Endothelial cell of umbilical vein (primary cell): Measurements from ENCODE around the gene RNF6. TPM values are rescaled to one million over a fixed set of nuclear protein-coding genes. Genes with fewer than 3 reads are reported as not detected.

Source experiments
- BruUV-seq: library from RNA; stranded (reverse); fragments of 400-500 nt; replicated peaks from 2 replicates; lab custom pipeline; 2021; lab: Mats Ljungman, UMichigan
- CTCF ChIA-PET: fragments of 300-600, 350-600 bp; sonication (Branson Sonifier 250); formaldehyde crosslinking; loops from one replicate; lab custom pipeline; 2021; ENCODE audit warnings: antibody characterized with exemption, inconsistent platforms; lab: Charles Lee
- POLR2A ChIA-PET: fragments of 300-600, 350-600 bp; sonication (Branson Sonifier 250); formaldehyde crosslinking; loops from one replicate; lab custom pipeline; 2021; ENCODE audit warnings: antibody characterized with exemption, inconsistent platforms; lab: Charles Lee
- DNase-seq: peaks from one replicate; pipeline ENCODE4 v3.0.0-alpha.2; 2011; ENCODE audit warnings: low read depth, low spot score
- FAIRE-seq: peaks from 2 replicates; lab custom pipeline; 2011; peaks lifted over from hg19 to GRCh38; lab: Jason Lieb, UNC
- H2AFZ ChIP-seq: 2 replicates; pipeline ENCODE4 v1.6.0; 2012; ENCODE audit warnings: low read depth, low read length, control low read depth, inconsistent platforms
- H3K27ac ChIP-seq: 2 replicates; pipeline ENCODE4 v1.5.1; 2011; ENCODE audit warnings: low read depth, mild to moderate bottlenecking, control low read depth, low read length, moderate library complexity; ENCODE audit not compliant: insufficient read depth
- H3K27me3 ChIP-seq, 2 experiments: 2 replicates each; pipeline versions ENCODE4 v1.6.0 to v1.6.1; 2011; ENCODE audit warnings: low read length in 2 of 2, mixed read lengths in 1 of 2; ENCODE audit not compliant: control insufficient read depth in 2 of 2, insufficient read depth in 2 of 2
- H3K36me3 ChIP-seq, 2 experiments: 2 replicates in 1 of 2; 3 replicates in 1 of 2; pipeline ENCODE4 v1.5.1; 2011; ENCODE audit warnings: low read length in 2 of 2, mild to moderate bottlenecking in 1 of 2, moderate library complexity in 1 of 2; ENCODE audit not compliant: control insufficient read depth in 2 of 2, insufficient read depth in 2 of 2; ENCODE audit errors: extremely low read depth in 1 of 2
- H3K4me1 ChIP-seq: 3 replicates; pipeline ENCODE4 v1.5.1; 2011; ENCODE audit warnings: mild to moderate bottlenecking, low read length; ENCODE audit not compliant: control insufficient read depth, insufficient read depth; ENCODE audit errors: extremely low read depth
- H3K4me2 ChIP-seq: 2 replicates; pipeline ENCODE4 v1.6.1; 2011; ENCODE audit warnings: low read length, control low read depth, mixed read lengths; ENCODE audit not compliant: insufficient read depth
- H3K4me3 ChIP-seq, 3 experiments: fragments of 200-600 bp in 1 of 3; sonication (generic), shearing (Covaris generic) in 1 of 3; replicated peaks in 1 of 3; 2 replicates each; pipeline ENCODE4 v1.5.1; 2011 to 2016; ENCODE audit warnings: control low read depth in 3 of 3, low read length in 3 of 3, mild to moderate bottlenecking in 2 of 3, inconsistent platforms in 1 of 3, low read depth in 1 of 3, moderate library complexity in 1 of 3; ENCODE audit not compliant: insufficient read depth in 1 of 3
- H3K79me2 ChIP-seq: 2 replicates; pipeline ENCODE4 v1.6.0; 2012; ENCODE audit warnings: low read length, inconsistent platforms; ENCODE audit not compliant: control insufficient read depth, insufficient read depth
- H3K9ac ChIP-seq: replicated peaks from 2 replicates; pipeline ENCODE3; 2011; ENCODE audit warnings: low read length, control low read depth; ENCODE audit not compliant: insufficient read depth; ENCODE audit errors: extremely low read depth
- H3K9me1 ChIP-seq: replicated peaks from 3 replicates; pipeline ENCODE4 v1.6.0; 2011; ENCODE audit warnings: mild to moderate bottlenecking, low read length; ENCODE audit not compliant: control insufficient read depth, insufficient read depth; ENCODE audit errors: extremely low read depth
- H3K9me3 ChIP-seq: replicated peaks from 2 replicates; pipeline ENCODE4 v1.5.1; 2012; ENCODE audit warnings: low read length, inconsistent platforms; ENCODE audit not compliant: control insufficient read depth, insufficient read depth
- H4K20me1 ChIP-seq: replicated peaks from 2 replicates; pipeline ENCODE3; 2011; ENCODE audit warnings: mild to moderate bottlenecking, low read length; ENCODE audit not compliant: control insufficient read depth, insufficient read depth; ENCODE audit errors: extremely low read depth
- FOS ChIP-seq: IDR thresholded peaks from 2 replicates; pipeline ENCODE4 v1.6.1; 2011; ENCODE audit warnings: mild to moderate bottlenecking, low read length, moderate library complexity, borderline replicate concordance; ENCODE audit not compliant: insufficient read depth
- MAX ChIP-seq: IDR thresholded peaks from 2 replicates; pipeline ENCODE4 v1.6.1; 2011; ENCODE audit not compliant: insufficient read depth, insufficient read length
- MYC ChIP-seq: IDR thresholded peaks from one replicate; pipeline ENCODE4 v1.6.1; 2011; ENCODE audit warnings: mild to moderate bottlenecking, low read depth, low read length
- POLR2A ChIP-seq: IDR thresholded peaks from 2 replicates; pipeline ENCODE4 v1.6.1; 2012; ENCODE audit warnings: low read depth, mild to moderate bottlenecking, control low read depth, low read length
- POLR2AphosphoS5 ChIP-seq: IDR thresholded peaks from 2 replicates; pipeline ENCODE4 v1.6.1; 2012; ENCODE audit warnings: low read depth, mild to moderate bottlenecking, control low read depth, low read length, moderate library complexity; ENCODE audit not compliant: insufficient read depth
- dilution Hi-C: fragments of 300-500 bp; cut with MboI; formaldehyde crosslinking; loops from one replicate; pipeline ENCODE4 v1.15.0; 2019; ENCODE audit warnings: low sequenced_read_pairs; ENCODE audit not compliant: extremely low pct_ligation_motif_present
- intact Hi-C: fragments of 100-400 bp; cut with micrococcal nuclease; formaldehyde crosslinking; loops from one replicate; pipeline ENCODE4 v1.10.0; 2022
- polyA plus RNA-seq, 4 experiments: library from polyadenylated mRNA; depleted of rRNA in 3 of 4; stranded (reverse) in 3 of 4; unstranded in 1 of 4; fragments of >200 nt; gene quantifications; 2 replicates each; pipeline versions ENCODE4 v1.2.1 to v1.2.3, GENCODE V29; 2011 to 2012; ENCODE audit warnings: missing spikeins in 1 of 4
- total RNA-seq: library from RNA; stranded (reverse); gene quantifications from 2 replicates; pipeline ENCODE4 v1.2.3, GENCODE V29; 2021

The RNF6 gene
- total and polyA plus RNA-seq, 2 donors (not counting 3 experiments of a cell fraction or from before 2014, with no cell fraction given), result 12.7 to 36.4 TPM

- no peak overlapping the region for H3K9ac ChIP-seq
- H2AFZ ChIP-seq, result no peak overlapping the region
- H3K4me2 ChIP-seq, result no peak overlapping the region
- no peaks in the 10 kb centered on the region for H3K79me2 ChIP-seq
- no peaks in the 10 kb centered on the region for H3K9me1 ChIP-seq
- CTCF ChIA-PET, result interaction anchor here (0.9 to 1.7 kb wide), 3 partner anchors 10 to 471 kb away, joined by 3 to 6 read pairs (median 4); no protein-coding TSS in a partner anchor
- no TSS peak for BruUV-seq
- peaks cover 6% of the 10 kb centered on the region for H3K4me1 ChIP-seq
- POLR2A ChIA-PET, result no interaction called here
- H3K36me3 ChIP-seq, result no peaks in the 10 kb centered on the region
- no peaks in the 10 kb centered on the region for H4K20me1 ChIP-seq
- dilution Hi-C loops (no loop called here), intact Hi-C loops (loop anchor here (10.0 kb wide), 1 partner anchor 213 kb away; no protein-coding TSS in a partner anchor)
- TF ChIP-seq MAX, result no peak
- no peak for TF ChIP-seq MYC
- TF ChIP-seq POLR2AphosphoS5, result no peak
- TF ChIP-seq POLR2A, result no peak
- TF ChIP-seq FOS, result no peak
- no peak overlapping the region for H3K4me3 ChIP-seq
- H3K27ac ChIP-seq, result no peak overlapping the region
- no peak for FAIRE-seq
- H3K9me3 ChIP-seq, result no peaks in the 10 kb centered on the region
- no peak for DNase-seq
- peaks cover 2 to 15% of the 10 kb centered on the region in 2 experiments for H3K27me3 ChIP-seq
Observed at GRCh38 chr13:26227166-26227971, 5.3 kb upstream of the RNF6 start.
